ENCODE results near the gene PMEPA1.

PMEPA1 gene

DNA sequence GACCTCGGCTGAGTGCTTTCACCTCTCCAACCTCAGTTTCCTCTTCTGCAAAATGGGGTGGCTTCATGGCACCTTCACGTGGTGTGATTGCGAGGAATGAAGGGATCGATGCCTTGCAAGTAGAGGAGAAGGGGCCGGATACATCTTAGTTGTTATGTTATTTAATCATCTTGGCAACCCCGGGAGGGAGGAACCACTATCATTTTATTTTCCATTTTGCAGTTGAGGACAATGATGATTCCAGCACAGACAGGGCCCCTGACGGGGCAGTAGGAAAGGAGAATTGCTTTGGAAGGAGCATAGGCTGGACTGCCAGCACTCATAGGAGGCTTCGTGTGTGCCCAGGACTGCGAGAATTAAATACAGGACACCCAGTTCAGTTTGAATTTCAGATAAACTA, 2.5 kb upstream of the PMEPA1 start:
- TF ChIP-seq SIN3A (IDR thresholded peaks at IDR 0.05; ENCODE audit: borderline replicate concordance, insufficient read depth, low read length): no peak
- TF ChIP-seq TAF1 (IDR thresholded peaks at IDR 0.05; ENCODE audit: borderline replicate concordance, insufficient read depth, low read length): no peak
- no peak for TF ChIP-seq FOXP2 (optimal IDR thresholded peaks at IDR 0.05; ENCODE audit: borderline replicate concordance, extremely low read depth, extremely low read length, insufficient read depth)
- no peak for TF ChIP-seq POLR2AphosphoS5 (IDR thresholded peaks at IDR 0.05; ENCODE audit: low read depth, low read length)
- TF ChIP-seq, protein P1, sequence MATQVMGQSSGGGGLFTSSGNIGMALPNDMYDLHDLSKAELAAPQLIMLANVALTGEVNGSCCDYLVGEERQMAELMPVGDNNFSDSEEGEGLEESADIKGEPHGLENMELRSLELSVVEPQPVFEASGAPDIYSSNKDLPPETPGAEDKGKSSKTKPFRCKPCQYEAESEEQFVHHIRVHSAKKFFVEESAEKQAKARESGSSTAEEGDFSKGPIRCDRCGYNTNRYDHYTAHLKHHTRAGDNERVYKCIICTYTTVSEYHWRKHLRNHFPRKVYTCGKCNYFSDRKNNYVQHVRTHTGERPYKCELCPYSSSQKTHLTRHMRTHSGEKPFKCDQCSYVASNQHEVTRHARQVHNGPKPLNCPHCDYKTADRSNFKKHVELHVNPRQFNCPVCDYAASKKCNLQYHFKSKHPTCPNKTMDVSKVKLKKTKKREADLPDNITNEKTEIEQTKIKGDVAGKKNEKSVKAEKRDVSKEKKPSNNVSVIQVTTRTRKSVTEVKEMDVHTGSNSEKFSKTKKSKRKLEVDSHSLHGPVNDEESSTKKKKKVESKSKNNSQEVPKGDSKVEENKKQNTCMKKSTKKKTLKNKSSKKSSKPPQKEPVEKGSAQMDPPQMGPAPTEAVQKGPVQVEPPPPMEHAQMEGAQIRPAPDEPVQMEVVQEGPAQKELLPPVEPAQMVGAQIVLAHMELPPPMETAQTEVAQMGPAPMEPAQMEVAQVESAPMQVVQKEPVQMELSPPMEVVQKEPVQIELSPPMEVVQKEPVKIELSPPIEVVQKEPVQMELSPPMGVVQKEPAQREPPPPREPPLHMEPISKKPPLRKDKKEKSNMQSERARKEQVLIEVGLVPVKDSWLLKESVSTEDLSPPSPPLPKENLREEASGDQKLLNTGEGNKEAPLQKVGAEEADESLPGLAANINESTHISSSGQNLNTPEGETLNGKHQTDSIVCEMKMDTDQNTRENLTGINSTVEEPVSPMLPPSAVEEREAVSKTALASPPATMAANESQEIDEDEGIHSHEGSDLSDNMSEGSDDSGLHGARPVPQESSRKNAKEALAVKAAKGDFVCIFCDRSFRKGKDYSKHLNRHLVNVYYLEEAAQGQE (IDR thresholded peaks at IDR 0.05; ENCODE audit: insufficient read depth in 1 of 2, low read depth in 2 of 2, low read length in 2 of 2): no peak

GRCh38 chr20:57711826-57712225, 2.0 kb upstream of the PMEPA1 start:
- TF ChIP-seq FOXP2 (optimal IDR thresholded peaks at IDR 0.05; ENCODE audit: borderline replicate concordance, extremely low read depth, extremely low read length, insufficient read depth) (no peak), TAF1 (IDR thresholded peaks at IDR 0.05; ENCODE audit: borderline replicate concordance, insufficient read depth, low read length) (no peak), POLR2AphosphoS5 (IDR thresholded peaks at IDR 0.05; ENCODE audit: low read depth, low read length) (no peak), SIN3A (IDR thresholded peaks at IDR 0.05; ENCODE audit: borderline replicate concordance, insufficient read depth, low read length) (no peak)
- TF ChIP-seq, protein P1 (IDR thresholded peaks at IDR 0.05; ENCODE audit: insufficient read depth in 1 of 2, low read depth in 2 of 2, low read length in 2 of 2): no peak

DNA sequence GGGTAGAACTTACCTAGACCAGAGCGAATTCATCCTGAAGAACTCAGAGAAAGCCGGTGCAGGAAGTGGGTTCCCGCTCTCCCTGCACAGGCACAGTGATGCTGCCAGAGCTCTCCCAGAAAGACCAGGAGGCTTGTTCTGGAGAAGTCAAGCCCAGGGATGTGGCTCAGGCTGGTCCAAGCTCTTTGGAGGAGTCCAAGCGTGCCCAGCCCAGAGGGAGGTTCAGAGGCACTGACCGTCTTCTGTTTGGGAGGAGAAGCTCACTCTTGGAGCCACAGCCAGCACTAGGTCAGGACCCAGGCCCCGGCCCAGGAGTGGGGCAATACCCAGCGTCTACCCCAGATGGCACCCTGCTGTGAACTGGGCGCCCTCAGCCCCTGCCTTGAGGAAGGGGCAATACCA, 1.5 kb upstream of the PMEPA1 start:
- TF ChIP-seq TAF1 (IDR thresholded peaks at IDR 0.05; ENCODE audit: borderline replicate concordance, insufficient read depth, low read length) (no peak), SIN3A (IDR thresholded peaks at IDR 0.05; ENCODE audit: borderline replicate concordance, insufficient read depth, low read length) (no peak), FOXP2 (optimal IDR thresholded peaks at IDR 0.05; ENCODE audit: borderline replicate concordance, extremely low read depth, extremely low read length, insufficient read depth) (no peak), POLR2AphosphoS5 (IDR thresholded peaks at IDR 0.05; ENCODE audit: low read depth, low read length) (no peak)
- TF ChIP-seq, protein P1 (IDR thresholded peaks at IDR 0.05; ENCODE audit: insufficient read depth in 1 of 2, low read depth in 2 of 2, low read length in 2 of 2): no peak

GRCh38 chr20:57710841-57711240, 1.0 kb upstream of the PMEPA1 start:
- TF ChIP-seq TAF1 (IDR thresholded peaks at IDR 0.05; ENCODE audit: borderline replicate concordance, insufficient read depth, low read length) (no peak), POLR2AphosphoS5 (IDR thresholded peaks at IDR 0.05; ENCODE audit: low read depth, low read length) (no peak), SIN3A (IDR thresholded peaks at IDR 0.05; ENCODE audit: borderline replicate concordance, insufficient read depth, low read length) (no peak), FOXP2 (optimal IDR thresholded peaks at IDR 0.05; ENCODE audit: borderline replicate concordance, extremely low read depth, extremely low read length, insufficient read depth) (no peak)
- TF ChIP-seq, protein P1 (IDR thresholded peaks at IDR 0.05; ENCODE audit: insufficient read depth in 1 of 2, low read depth in 2 of 2, low read length in 2 of 2): no peak

Measured in PFSK-1 (cell line).